Stimulated activated CD8-positive, alpha-beta memory T cell treated with anti-CD3 and anti-CD28 coated beads, Interleukin-7, amount 100 ng/mL, for 48 hours (primary cell): Measurements from ENCODE around the gene HYDIN.
"Not testable (repeated sequence)": the region's sequence is repeated elsewhere in the genome, so short reads cannot be mapped to it uniquely, and the experiment has no call there.

Experiments used
- DNase-seq, 2 donors: peaks; one replicate each; pipeline ENCODE4 v3.0.0-alpha.2; 2020; ENCODE audit warnings: low read depth in 1 of 2; ENCODE audit errors: extremely low read depth in 1 of 2

Gene HYDIN

GRCh38 chr16:70882311-70882710 is 348.2 kb downstream of the HYDIN start:
- not testable (repeated sequence) for DNase-seq

DNA sequence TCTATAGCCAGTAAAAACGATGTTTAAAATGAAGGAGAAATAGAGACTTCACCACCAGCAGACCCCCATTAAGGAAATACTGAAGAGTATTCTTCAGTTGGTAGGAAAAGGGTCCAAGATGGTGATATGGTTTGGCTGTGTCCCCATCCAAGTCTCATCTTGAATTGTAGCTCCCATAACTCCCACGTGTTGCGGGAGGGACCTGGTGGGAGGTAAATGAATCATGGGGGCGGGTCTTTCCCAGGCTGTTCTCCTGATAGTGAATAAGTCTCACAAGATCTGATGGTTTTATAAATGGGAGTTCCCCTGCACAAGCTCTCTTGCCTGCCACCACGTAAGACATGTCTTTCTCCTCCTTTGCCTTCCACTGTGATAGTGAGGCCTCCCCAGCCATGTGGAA is 352.6 kb downstream of the HYDIN start:
- not testable (repeated sequence) for DNase-seq

DNA sequence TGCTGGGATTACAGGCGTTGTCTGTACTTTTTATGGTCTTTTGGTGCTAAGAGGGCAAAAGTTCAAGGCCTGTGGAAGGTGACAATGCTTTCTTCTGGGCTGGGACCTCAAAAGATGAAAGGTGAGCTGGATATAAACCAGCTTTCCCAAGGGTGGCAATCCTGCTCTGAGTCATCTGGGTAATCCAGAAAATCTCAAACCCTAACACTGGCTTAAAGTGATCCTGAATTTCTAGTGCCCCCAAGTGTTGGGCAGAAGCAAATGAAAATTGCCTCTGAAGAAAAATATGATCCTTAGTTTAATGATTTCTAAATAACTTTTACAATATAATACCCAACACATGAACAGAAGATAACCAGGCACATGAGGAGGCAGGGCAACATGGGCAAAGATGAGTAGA is 354.1 kb downstream of the HYDIN start:
- not testable (repeated sequence) for DNase-seq

DNA sequence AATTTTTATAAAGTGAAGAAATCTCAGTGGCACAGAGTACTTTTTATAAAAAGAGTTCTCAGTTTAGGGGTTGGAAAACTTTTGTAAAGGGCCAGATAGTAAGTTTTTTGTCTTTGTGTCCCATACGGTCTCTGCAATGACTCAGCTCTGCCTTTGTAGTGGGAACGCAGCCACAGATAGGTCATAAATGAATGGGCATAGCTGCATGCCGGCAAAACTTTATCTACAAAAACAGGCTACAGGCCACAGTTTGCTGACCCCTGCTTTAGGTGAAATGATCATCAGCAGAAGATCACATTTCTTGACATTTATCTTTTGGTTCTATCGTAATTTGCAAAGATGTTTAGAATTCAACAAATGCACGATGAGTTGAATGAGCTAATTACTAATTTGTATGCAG is 365.8 kb downstream of the HYDIN start:
- DNase-seq: not testable (repeated sequence)

GRCh38 chr16:70861996-70862395 is 368.5 kb downstream of the HYDIN start:
- not testable (repeated sequence) for DNase-seq

- DNase-seq: not testable (repeated sequence)
These were observed 379.2 kb downstream of the HYDIN start for GRCh38 chr16:70851299-70851698.

DNA sequence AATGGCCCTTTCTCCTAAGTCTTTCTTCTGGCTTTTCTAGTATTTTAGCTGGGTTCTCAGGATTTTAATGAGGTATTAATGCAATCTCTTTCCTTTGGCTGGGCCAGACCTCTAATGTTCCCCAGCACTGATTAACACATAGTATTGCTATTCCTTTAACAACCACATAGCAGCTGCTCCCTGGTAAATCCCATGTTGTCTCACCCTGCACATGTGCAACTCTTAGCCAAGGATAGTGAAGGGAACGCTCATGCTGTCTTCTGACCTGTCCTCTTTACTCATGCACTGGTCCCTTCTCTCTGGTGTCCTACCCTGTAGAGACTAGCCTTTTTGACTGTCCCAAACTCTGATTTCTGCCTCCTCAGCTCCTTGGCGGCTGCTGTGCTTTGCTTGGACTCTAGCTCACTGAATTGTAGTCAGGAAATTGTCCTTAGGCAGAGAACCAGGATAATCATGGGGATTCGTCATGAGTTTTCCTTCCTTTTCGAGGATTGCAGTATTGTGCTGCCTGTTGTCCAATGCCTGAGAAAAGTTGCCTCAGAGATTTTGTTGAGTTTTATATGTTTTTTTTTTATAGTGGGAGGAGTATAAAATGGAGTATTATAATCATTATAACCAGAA is 406.9 kb downstream of the HYDIN start:
- DNase-seq: not testable (repeated sequence)

DNA sequence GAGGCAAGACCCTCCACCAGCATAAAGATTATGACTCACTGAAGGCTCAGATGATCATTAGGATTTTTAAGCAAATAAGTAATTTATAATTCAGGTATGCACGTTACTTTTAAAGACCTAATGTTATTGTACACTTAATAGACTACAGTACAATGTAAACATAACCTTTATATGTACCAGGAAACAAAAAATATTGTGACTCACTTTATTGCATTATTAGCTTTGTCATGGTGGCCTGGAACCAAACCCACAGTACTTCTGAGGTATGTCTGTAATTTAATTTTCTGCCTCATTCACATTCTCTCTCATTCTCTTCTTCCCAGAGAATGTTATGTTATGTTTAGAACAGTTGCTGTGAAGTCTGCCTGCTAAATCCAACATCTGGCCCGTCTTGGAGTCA is 407.8 kb downstream of the HYDIN start:
- DNase-seq: not testable (repeated sequence)

DNA sequence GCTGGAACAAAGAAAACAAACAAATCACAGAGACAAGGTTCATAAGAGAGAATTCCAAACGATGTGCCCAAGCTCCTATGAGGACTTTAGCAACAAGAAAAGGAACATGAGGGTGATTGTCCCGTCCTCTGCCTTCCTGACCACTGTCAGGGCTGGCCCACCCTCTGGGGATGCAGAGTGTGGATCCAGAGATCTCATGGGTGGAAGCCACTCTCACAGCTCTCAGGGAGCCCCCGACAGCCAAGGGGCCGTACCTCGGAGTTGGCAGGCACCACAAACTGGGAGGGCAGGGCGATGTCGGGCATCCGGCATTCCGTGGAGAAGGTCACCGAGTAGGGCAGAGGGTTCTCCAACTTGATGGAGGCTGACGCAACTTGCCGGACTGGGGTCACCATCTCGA is 412.4 kb downstream of the HYDIN start:
- DNase-seq: not testable (repeated sequence)

- DNase-seq: no peak
These were observed 421.0 kb downstream of the HYDIN start for GRCh38 chr16:70809392-70810060.

- no peak for DNase-seq
These were observed 422.2 kb downstream of the HYDIN start for GRCh38 chr16:70808371-70808770.

GRCh38 chr16:70805787-70806186 is 424.7 kb downstream of the HYDIN start:
- DNase-seq: no peak

DNA sequence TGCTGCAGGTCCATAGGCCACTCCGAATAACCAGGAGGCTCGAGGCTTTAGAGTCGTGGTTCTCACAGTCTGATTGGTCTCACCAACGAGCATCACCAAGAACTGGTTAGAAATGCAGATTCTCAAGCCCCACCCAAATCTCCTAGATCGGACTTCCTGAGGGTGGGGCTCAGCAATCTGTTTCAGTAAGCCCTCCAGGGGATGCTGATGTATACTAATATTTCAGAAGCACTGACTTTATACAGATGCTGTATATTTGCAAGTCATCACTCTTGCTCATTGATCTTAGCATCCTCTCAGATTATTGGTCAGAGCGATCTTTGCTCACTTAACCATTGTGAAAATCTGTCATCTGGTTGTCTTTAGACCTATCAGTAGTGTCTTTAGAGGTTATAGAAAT is 425.1 kb downstream of the HYDIN start:
- DNase-seq: no peak

- no peak for DNase-seq
These were observed 425.8 kb downstream of the HYDIN start for GRCh38 chr16:70804734-70805169.

DNA sequence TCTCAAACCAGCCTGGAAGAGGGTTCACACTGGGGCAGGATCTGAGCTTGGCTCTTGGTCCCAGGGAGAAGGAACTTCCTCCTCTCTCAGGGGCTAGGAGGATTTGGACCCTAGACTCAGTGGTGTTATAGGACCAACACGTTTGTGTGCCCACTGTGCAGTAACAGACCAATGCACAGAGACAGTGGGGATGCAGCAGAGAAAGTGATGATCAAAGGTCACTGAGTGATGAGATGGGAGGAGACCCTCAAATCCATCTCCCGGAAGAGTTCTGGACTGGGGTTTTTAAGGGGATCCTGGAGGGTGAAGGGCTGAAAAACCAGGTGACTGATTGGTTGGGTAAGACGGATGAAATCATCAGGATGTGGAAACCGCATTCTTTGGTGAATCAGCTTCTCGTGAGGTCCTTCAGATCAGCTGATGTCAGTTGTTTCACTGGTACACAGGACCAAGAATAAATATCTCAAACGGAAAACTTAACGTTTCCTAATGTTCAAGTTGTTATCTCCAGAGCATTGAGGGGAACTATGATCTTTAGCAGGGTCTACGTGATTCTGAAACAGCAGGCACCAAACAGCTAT is 426.3 kb downstream of the HYDIN start:
- no peak for DNase-seq

GRCh38 chr16:70803319-70803718 is 427.2 kb downstream of the HYDIN start:
- no peak for DNase-seq

- DNase-seq: no peak
These were observed 428.9 kb downstream of the HYDIN start for GRCh38 chr16:70801611-70802010.

DNA sequence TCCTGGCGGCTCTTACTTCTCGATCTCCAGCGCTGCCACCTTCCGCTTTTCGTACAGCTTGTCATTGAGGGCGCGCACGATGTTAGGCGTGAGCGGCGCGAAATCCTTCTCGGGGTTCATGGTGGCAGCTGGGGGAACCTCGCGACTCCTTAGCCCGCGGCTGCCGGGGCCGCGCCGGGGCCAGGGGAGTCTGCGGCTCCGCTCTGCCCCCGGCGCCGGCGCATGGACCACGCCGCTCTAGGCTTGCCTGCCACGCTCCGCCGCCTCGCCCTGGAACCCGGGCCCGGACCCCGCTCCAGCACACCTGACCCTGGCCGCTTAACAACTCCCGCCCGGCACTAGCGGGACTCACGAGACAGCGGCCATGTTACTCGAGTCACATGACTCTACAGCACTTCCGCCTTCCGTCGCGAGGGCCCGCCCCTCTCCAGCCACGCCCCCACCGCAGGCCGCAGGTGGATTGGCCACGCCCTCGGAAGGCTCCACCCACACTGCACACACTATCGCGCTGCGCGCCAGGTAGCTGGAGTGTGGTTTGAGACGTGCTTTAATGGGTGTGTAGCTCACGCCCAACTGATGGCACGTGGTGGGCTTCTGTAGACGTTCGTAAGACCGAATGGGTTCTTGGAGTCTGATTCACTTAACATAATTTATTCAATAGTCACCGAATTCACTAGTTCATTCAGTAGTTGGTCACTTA is 429.6 kb downstream of the HYDIN start, which contains the start of gene VAC14:
Gene VAC14, minus strand, starts transcription at position 378 of the 700 bp plus-strand sequence. Its CDS starts 258 bp downstream, at position 120.
- peak; percentile 79 to 92 for DNase-seq

DNA sequence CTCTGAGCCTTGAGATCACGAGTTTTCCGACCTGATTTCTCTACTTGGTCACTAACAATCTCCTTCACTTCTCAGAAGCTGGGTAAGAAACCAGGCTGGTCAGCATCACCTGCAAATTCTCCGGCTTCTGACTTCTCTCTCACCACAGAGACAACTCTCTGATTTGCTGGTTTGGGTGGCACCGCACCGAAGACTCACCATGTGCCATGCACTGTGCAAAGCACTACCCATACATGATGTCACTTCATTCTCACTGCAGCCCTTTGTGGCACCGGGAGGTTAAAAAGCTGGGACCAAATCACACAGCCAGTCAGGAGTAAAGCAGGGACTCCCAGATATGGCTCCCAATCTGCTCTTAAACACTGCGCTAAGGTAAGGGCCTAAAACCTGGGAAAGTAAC is 430.2 kb downstream of the HYDIN start:
- DNase-seq: no peak

DNA sequence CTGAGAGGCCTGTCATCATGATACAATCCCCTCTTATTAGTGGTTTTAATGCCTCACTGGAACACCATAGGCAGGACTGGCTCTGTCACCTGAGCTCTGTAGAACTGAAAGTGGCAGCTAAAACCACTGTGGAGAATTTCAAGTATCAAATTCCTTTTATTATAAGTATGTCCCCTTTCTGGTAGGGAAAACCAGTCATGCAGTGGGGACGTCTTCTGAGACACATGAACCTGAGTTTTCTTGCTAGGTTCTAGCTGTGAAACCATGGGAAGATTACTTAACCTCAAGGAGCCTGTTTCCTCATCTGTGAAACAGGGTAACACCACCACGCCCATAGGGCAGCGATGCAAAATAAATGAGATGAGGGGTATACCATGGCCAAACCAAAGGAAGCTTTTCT is 434.2 kb downstream of the HYDIN start:
- no peak for DNase-seq

GRCh38 chr16:70795296-70795912 is 435.1 kb downstream of the HYDIN start:
- no peak for DNase-seq
